H1 (cell line): ENCODE results near the gene TENT5A. TPM values are rescaled to one million over a fixed set of nuclear protein-coding genes. Genes with fewer than 3 reads are reported as not detected.

Experiments used
- SIN3A ChIP-seq, 2 experiments: IDR thresholded peaks in 1 of 2; conservative IDR thresholded peaks in 1 of 2; 2 replicates each; pipeline ENCODE4 v1.6.1; 2011 to 2012; ENCODE audit warnings: low read length in 2 of 2, improper control_type of control experiment in 1 of 2, low read depth in 1 of 2, mild to moderate bottlenecking in 1 of 2
- polyA plus RNA-seq, 7 experiments: library from polyadenylated mRNA; depleted of rRNA in 3 of 7; stranded (reverse) in 5 of 7; unstranded in 2 of 7; fragments of >200 nt in 5 of 7; fragments of 200-250 nt in 2 of 7; gene quantifications; 1 replicate in 5 of 7; 2 replicates in 1 of 7; 4 replicates in 1 of 7; pipeline versions ENCODE4 v1.2.1 to v1.2.3, GENCODE V29; 2011 to 2013; ENCODE audit warnings: missing spikeins in 2 of 7, mixed read lengths in 2 of 7
- total RNA-seq: library from RNA; stranded (reverse); fragmentation: NEBNext Ultra II Directional; extraction: Animal tissue kit (Norgen Biotek cat#: 25700); gene quantifications from 2 replicates; pipeline ENCODE4 v1.2.1, GENCODE V29; 2021
- TF ChIP-seq, protein P1 (sequence below): IDR thresholded peaks from 2 replicates; pipeline ENCODE4 v1.6.1; 2012; ENCODE audit warnings: inconsistent platforms

Gene TENT5A
- total and polyA plus RNA-seq, 2 of the 8 experiments (the other 6 are each of a cell fraction or from before 2014, with no cell fraction given), result 0.91 to 2.9 TPM

DNA sequence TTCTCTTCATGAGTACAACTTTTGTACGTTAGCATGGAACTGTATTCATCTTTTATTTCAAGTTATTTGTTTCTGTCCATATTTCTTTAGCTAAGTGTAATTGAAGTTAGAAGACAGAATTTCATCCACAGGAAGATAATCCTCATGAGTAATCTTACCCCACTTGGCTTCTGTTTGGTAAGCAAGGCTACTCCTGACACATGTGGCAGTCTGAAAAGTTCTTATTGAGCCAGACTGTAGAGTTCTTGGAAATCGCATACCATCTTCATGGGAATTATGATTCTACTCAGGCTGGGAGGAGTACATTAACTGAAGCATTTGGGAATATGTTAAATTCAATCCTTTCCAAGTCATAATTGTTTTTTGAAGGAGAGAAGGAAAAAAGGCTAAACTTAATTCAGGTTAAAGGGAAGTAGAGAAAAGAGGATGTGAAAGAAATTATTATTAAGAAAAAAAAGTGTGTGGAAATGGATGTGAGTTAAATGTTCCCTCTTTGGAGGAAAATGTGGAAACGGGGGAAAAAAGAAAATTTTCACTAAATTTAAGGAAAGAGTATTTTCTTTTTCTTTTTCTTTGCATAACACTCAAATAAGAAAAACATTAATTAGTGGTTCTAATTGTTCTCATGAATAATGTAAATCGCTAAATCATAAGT, 41.5 kb upstream of the TENT5A start (continued):
- TF ChIP-seq SIN3A (conservative IDR thresholded peaks at IDR 0.05 in 1 of 2, IDR thresholded peaks at IDR 0.05 in 1 of 2; ENCODE audit: low read depth in 1 of 2, low read length in 2 of 2), result no peak
- TF ChIP-seq, protein P1, sequence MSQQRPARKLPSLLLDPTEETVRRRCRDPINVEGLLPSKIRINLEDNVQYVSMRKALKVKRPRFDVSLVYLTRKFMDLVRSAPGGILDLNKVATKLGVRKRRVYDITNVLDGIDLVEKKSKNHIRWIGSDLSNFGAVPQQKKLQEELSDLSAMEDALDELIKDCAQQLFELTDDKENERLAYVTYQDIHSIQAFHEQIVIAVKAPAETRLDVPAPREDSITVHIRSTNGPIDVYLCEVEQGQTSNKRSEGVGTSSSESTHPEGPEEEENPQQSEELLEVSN, result no peak
